ENCODE measurements around the gene RAP2B. TPM values are rescaled to one million over a fixed set of nuclear protein-coding genes. Genes with fewer than 3 reads are reported as not detected.

Gene RAP2B
- total RNA-seq, 1 donor from 2014 or later: 16.4 TPM

DNA sequence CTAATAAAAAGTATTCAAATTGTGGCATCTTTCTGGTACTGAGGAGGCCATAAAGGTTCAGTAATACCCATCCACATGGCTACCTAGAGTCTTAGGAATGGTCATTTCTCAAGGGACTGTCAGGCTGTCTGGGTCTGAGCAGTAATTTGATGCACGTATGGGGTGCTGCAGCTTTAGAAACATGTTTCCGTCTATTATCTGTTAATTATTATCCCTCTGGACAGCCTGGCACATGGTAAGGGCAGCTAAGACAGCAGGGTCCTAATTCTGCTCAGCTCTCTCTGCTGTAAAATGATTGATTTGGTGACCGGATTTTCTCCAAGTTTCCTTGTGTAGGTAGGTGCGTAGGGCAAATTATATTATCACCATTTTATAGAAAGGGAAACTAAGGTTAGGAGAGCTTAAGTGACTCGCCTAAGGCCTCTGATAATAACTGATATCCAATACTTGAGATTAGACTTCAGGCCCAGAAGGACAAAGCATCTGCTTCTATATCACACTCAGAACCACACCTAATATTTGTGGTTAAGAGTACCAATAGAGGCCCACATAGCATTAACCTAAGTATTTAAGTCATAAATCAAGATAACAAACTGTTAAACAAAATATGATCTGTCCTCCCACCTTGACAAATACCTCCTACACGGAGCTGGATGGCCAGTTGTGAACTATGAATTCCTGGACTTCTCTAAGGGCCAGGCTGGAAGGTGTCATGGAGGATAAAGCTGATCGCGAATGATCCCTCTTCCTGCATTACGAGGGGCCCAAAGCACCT is 2.9 kb upstream of the RAP2B start:
- DNase-seq (ENCODE audit: low spot score) (no peak), ATAC-seq (no peak)

DNA sequence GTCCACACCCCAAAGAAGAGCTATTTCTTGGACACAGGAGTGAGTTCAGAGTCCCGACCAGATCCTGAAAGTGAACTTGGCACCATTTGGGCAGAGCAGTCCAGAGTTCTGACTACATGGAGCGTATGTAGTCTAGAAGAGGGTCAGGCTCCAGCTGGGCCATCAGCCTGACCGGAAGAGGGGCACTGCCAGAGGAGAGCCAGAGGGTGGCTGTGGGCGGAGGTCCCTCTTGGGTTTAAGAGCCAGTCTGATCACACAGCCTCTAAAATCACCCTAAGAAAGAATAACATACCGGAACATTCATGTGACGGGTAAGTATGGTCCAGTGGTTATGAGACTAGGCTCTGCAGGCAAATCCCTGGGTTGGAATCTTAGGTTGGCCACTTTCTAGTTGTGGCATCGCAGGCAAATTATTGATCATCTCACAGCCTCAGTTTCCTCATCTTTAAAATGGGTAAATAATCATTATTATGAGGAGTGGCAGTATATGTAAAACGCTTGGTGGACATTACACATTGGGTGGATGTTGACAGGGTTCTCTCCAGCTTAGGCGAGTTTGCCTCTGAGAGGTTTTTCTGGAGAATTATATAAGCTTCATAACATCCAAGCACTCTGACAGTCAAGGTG is 2.1 kb upstream of the RAP2B start:
- no peak for ATAC-seq
- intact Hi-C loops (cut with DNase I): no loop called here
- DNase-seq (ENCODE audit: low spot score): no peak

More for the DNA sequence above, 2.9 kb upstream of the RAP2B start:
- intact Hi-C loops (cut with DNase I): no loop called here

DNA sequence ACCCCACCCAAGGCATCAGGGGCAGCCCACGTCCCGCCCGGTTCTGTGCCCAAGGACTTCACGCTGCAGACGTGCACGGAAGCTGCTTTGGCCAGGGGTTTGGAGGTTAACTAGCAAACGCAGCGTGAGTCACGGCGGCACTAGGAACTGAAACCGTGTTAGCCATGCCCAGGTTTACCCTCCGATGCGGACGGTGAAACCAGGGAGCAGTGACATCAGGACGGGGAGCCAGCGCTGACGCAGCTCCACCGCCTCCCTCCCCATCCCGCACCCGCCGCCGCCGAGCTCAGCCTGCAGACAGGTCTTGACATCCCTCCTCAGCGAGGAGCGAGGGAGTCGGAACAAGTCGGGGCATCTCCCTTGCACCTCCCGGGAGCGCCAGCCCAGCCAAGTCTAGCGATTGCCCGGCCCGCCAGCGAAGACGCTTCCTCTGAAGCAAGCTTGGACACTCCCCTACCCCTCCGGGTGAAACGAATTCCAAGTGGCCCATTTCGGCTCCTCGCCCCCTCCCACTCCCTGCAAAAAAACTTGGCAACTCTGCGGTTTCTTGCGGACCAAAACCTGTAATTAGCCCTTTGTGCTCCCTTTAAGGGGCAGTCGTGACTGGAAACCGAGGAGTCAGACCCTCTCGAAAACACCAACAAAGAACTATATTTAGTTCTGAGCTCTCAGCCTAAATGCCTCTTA is 1.4 kb upstream of the RAP2B start:
- peak; percentile 85 for DNase-seq (ENCODE audit: low spot score)
- peak; percentile 31 for ATAC-seq
- intact Hi-C loops (cut with DNase I): no loop called here

DNA sequence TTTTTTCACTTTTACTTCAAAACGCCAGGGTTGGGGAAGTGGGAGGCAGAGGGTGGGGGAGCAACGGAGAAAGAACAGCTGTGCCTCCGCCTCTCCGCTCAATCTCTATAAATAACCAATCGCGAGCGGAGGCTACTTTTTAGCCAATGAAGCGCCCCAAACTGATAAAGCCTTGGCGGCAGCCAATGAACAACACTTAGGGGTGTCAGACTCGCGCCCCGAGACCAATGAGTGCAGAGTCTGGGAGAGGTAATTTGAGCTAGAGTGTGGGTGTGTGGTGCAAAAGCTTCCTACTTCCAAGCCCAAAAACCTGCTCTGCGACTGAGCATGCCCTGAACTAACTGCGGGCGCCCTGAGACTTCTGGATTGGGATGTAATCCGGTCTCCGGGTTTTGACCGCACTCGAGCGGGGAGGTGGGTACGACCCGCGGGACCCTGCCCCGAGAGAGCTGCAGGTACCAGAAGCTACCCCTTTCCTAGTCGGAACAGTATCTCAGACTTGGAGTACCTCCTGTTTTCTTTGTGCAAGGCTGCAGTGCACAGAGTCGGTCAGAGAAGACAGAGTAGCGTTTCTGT is 800 bp upstream of the RAP2B start:
- intact Hi-C loops (cut with DNase I): no loop called here
- peak; percentile 96 for DNase-seq (ENCODE audit: low spot score)
- peak; percentile 96 for ATAC-seq

DNA sequence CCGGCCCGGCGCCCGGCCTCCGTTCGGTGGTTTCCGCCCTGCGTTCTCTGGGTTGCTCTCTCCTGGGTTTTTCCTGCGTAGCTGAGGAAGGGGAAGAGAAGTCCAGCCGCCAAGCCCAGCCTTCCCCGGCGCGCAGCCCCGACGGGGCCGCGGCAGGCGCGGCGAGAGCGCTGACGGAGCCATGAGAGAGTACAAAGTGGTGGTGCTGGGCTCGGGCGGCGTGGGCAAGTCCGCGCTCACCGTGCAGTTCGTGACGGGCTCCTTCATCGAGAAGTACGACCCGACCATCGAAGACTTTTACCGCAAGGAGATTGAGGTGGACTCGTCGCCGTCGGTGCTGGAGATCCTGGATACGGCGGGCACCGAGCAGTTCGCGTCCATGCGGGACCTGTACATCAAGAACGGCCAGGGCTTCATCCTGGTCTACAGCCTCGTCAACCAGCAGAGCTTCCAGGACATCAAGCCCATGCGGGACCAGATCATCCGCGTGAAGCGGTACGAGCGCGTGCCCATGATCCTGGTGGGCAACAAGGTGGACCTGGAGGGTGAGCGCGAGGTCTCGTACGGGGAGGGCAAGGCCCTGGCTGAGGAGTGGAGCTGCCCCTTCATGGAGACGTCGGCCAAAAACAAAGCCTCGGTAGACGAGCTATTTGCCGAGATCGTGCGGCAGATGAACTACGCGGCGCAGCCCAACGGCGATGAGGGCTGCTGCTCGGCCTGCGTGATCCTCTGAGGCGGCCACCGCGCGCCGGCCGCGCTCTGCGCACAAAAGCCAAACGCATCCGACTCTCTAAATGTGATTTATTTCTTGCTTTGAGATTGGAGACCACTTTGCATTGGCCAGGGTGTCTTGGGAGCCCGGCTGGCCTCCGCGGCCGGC is 727 bp downstream of the RAP2B start:
- intact Hi-C loops (cut with DNase I): no loop called here
- ATAC-seq (no peak), DNase-seq (ENCODE audit: low spot score) (peak; percentile 71)

DNA sequence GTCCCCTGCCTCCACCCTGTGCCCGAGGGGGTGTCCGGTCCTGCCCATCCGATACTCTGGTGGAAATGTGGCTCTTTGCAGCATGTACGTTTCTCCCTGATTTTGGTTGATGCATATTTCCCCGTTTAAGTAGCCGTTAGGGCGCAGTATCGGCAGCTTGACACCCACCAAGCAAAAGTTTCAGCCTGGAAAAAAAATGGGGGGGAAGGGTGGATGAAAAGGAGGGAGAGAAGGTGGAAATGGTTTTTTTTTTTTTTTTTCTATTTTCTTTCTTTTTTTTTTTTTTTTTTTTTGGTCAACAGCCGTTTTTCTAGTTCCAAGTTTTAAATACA is 1.3 kb downstream of the RAP2B start:
- intact Hi-C loops (cut with DNase I): no loop called here
- DNase-seq (ENCODE audit: low spot score) (no peak), ATAC-seq (no peak)

DNA sequence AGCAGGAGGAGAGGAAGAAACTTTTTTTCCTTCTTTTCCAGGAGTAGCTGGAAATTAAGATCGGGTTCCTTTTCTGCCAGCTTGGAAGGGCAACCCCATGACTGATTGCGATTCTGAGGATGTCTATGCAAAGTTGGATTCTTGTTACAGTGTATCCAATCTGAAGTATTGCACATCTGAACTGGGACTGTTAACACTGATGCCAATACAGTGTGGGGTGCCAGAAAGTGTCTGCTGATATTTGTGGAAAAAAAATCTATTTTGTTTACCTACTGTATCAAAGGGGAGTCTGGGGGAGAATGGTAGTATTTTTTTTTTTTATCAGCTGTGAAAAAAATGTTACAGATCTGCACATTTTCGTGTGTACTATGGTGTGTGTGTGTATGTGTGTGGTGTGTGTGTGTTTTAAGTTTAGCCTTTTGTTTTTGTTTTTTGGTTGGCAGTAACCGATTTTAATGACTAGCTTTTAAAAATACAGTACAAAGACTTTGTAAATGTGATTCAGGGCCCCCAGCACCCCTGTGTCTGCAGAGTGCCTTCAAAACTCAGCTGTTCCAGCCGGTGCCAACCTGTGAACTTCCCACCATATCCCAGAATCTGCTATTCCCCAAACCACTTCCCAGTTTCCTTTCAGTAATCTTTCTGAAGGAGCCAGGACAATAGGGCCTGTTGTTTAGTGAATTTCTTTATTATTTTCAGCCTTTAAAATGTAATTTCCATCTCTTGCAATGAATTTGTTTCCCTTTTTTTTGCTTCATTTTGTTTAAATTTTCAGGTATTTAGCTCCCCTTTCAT is 1.9 kb downstream of the RAP2B start:
- DNase-seq (ENCODE audit: low spot score) (no peak), ATAC-seq (no peak)
- intact Hi-C loops (cut with DNase I): no loop called here

DNA sequence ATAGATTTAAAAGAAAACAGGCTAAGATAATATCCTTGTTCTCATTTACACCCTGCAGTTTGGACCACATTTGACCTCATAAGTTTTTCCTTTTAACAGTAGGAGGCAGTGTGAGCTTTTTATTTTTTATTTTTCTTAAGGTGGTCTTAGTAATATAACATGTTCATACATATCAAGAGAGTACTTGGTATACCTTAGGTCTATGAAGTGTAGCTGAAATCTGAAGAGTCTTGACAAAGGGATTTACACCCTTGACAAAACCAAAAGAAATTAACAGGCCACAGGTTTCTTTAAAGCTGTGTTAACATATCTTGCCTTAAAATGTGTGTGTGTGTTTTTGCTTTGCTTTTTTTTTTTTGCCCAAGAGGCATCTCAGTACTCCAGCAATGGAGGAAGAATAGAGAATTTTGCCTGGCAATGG is 3.2 kb downstream of the RAP2B start:
- intact Hi-C loops (cut with DNase I): no loop called here
- DNase-seq (ENCODE audit: low spot score): no peak
- ATAC-seq: no peak

DNA sequence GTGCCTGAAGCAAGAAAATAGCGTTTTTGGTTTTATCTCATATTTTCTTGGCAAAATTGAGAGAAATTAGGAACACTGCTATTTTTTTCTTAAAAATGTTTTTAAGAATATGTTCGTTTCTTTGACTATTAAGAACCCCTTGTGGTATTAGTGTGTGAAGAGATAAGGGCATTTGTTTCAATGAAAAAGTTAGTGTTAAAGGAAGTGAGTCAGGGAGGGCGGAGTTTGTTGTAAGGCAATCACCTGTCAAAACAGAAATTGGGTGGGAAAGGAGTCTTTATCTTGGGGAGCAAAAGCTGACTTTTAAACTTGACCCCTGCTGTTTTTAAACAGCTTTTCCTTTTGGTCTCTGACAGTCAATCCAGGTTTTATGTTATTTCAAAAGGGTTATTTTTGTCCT is 4.2 kb downstream of the RAP2B start:
- no peak for DNase-seq (ENCODE audit: low spot score)
- intact Hi-C loops (cut with DNase I): no loop called here
- no peak for ATAC-seq

DNA sequence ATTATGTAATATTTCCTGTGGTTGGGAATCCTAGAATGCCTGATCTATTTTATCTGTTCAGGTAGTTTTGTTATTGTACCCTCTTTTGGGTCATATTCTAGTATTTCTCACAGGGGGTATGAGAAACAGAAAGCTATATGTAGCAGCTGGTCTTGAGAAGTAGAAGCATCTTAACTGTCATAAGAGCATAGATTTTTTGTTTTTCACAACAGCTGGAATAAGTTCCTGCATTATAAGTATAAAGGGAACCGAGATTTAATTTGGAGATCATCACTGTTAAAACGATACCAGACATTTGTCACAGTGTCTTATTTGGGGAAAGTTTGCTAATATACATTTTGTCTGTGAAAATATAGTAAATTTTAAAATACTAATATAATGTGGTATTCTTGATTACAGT is 4.8 kb downstream of the RAP2B start:
- no peak for ATAC-seq
- intact Hi-C loops (cut with DNase I): no loop called here
- no peak for DNase-seq (ENCODE audit: low spot score)

DNA sequence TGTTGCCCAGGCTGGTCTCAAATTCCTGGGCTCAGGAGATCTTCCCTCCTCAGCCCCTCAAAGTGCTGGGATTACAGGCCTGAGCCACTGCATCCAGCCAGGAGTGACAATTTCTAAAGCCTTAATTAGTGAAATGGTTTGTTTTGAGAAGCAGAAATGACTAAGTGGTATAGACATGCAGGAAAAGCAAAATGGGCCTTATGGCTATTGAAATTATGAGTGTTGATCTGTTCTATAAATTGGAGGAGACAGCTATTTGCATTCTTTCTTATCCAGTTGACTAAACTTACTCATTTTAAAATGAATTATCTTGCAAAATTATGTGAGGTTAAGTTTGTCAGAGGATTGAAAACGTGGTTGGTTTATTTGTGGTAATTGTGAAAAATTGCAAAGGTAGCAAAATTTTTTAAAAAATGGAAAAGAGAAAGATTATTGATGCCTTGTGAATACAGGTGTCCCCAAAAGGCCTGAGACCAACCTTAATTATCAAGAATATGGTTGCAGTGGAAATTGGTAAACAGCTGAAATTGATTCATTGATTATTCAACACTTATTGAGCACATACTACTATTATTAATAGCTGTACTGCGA is 7.9 kb downstream of the RAP2B start:
- no peak for DNase-seq (ENCODE audit: low spot score)
- intact Hi-C loops (cut with DNase I): no loop called here
- ATAC-seq: no peak

DNA sequence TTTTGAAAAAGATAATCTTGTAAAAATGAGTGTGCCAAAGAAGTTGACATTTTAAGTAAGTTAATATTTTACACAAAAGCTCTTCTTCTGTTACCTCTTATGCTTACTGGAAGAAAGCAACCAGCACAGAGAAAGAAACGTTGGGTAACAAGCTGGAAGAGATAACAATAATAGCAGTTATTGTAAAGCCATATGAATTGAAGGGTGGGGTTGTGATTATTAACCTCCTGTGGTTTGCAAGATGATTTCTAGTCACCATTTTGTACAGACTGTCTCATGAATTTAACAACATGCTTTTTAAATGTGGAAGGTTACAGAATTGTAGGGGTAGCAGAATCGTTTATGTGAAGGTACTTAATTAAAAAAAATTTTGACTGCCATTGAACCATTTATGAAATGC is 9.2 kb downstream of the RAP2B start:
- no peak for ATAC-seq
- intact Hi-C loops (cut with DNase I): no loop called here
- no peak for DNase-seq (ENCODE audit: low spot score)

DNA sequence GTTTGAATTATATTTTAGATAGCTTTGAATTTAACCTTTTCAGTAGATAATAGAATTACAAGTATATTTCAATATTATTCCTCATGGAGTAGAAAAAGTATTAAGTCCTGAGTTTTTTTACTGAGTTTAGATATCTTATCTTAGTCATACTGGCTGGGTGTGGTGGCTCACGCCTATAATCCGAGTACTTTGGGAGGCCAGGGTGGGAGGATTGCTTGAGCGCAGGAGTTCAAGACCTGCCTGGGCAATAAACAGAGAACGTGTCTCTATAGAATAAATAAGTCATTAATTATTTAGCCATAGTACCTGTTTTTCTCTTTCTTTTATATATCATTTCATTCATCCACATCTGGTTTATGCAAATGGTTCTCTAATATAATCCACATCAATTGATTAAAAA is 9.9 kb downstream of the RAP2B start:
- ATAC-seq (no peak), DNase-seq (ENCODE audit: low spot score) (no peak)
- intact Hi-C loops (cut with DNase I): no loop called here

DNA sequence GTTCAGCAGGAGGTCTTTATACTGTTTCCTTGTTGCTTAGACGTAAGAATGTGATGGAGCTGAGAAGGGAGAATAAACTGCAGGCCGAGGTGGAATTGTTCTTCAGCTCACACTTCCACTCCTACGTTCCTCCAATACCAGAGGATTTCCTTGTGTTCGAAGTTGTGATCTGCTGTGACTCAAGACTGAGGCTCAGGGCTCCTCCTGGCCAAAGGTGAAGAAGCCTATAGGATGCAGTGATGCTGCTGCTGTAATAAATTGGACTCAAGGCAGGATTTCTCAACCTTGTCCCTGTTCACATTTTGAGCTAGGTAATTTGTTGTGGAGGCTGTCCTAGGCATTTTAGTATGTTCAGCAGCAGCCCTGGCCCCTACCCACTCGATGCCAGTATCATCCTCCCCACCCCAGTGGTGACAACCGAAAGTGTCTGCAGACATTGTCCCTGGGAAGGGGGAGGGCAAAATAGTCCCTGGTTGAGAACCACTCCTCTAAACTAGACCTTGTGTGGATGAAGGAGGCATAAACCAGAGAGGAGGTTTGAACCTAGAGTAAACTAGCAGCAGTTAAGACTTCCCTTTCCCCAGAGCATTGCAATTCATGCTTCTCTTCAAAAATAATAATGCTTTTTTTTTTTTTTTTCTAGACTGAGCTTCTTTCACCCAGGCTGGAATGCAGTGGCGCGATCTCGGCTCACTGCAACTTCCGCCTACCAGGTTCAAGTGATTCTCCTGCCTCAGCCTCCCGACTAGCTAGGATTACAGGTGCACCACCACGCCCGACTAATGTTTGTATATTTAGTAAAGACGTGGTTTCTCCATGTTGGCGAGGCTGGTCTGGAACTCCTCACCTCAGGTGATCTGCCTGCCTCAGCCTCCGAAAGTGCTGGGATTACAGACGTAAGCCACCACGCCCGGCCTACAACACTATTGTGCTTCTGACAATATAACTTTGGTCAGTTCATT is 11.1 kb downstream of the RAP2B start:
- DNase-seq (ENCODE audit: low spot score) (no peak), ATAC-seq (no peak)
- intact Hi-C loops (cut with DNase I): no loop called here

DNA sequence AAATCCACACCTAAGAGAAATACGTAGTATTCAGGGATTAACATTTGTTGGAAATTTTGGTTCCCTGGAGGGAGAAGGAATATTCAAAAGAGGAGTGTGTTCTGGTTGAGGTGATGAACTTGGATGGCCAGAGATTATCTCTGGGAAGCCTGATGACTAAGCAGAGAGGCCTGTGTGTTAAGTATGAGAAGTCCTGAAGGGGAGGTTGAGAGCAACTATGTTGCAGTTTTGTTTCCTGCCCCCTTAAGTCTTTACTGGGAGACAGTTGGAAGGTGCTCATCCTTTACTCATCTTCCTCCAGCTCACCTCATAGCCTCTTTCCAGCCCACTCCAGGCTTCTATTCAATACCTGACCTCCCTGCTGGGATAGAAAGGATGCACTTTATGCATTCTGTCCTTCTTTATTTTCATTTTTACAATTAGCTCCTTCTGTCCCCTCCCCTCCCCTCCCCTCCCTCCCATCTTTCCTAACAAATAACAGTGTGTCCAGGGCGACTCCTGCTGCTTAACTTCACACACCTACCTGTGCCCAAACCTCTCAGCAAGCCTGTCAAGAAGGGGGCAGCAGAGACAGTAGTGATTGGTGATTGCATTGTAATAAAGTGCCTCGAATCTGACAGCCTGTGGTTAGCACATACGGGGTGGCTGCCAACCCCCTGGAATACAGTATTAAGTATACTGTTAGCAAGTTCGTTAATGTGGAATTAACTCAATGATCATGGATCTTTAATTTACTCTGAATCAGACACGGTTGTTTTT is 11.9 kb downstream of the RAP2B start:
- DNase-seq (ENCODE audit: low spot score) (no peak), ATAC-seq (no peak)
- intact Hi-C loops (cut with DNase I): no loop called here

DNA sequence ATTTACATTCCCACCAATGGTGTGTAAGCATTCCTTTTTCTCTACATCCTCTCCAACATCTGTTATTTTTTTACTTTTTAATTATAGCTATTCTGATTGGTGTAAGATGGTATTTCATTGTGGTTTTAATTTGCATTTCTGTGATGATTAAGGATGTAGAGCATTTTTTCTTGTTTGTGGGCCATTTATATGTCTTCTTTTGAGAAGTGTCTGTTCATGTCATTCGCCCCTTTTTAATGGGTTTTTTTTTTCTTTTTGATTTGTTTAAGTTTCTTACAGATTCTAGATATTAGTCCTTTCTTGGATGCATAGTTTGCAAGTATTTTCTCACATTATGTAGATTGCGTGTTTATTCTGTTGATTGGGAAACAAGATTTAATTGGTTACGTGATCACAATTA is 14.2 kb downstream of the RAP2B start:
- ATAC-seq (no peak), DNase-seq (ENCODE audit: low spot score) (no peak)
- intact Hi-C loops (cut with DNase I): no loop called here

All from sciatic nerve (tissue), 2 donors.